H1 (cell line): ENCODE measurements around the gene KRT6C. TPM values are rescaled to one million over a fixed set of nuclear protein-coding genes. Genes with fewer than 3 reads are reported as not detected.
"Not testable (repeated sequence)": the region's sequence is repeated elsewhere in the genome, so short reads cannot be mapped to it uniquely, and the experiment has no call there.

ENCODE experiments used
- CTCF ChIA-PET: fragments of 300-600 bp; sonication (Branson Sonifier 250); formaldehyde crosslinking; loops from one replicate; lab custom pipeline; 2021; ENCODE audit not compliant: partially characterized antibody; lab: Charles Lee
- POLR2A ChIA-PET: fragments of 300-600 bp; sonication (Branson Sonifier 250); formaldehyde crosslinking; loops from one replicate; lab custom pipeline; 2021; ENCODE audit warnings: inconsistent platforms; ENCODE audit not compliant: partially characterized antibody; lab: Charles Lee
- DNase-seq, 2 experiments: peaks; one replicate each; pipeline versions ENCODE4 v3.0.0 to v3.0.0-alpha.2; 2010 to 2022; ENCODE audit warnings: low spot score in 2 of 2, low read depth in 1 of 2, mixed read lengths in 1 of 2
- FAIRE-seq: peaks from 2 replicates; lab custom pipeline; 2011; peaks lifted over from hg19 to GRCh38; lab: Jason Lieb, UNC
- H2AFZ ChIP-seq: 2 replicates; pipeline ENCODE4 v1.8.1; 2012; ENCODE audit warnings: low read length, inconsistent platforms
- H2AK5ac ChIP-seq: 2 replicates; pipeline ENCODE4 v1.6.1; 2013; ENCODE audit warnings: low read depth, low read length
- H2BK120ac ChIP-seq: replicated peaks from 2 replicates; pipeline ENCODE3; 2013; ENCODE audit warnings: low read depth, low read length, inconsistent platforms
- H2BK12ac ChIP-seq: 2 replicates; pipeline ENCODE4 v1.6.1; 2013; ENCODE audit warnings: low read depth, low read length
- H2BK15ac ChIP-seq: 2 replicates; pipeline ENCODE4 v1.6.1; 2013; ENCODE audit warnings: low read length
- H2BK20ac ChIP-seq: 2 replicates; pipeline ENCODE4 v1.6.1; 2013; ENCODE audit warnings: low read length
- H2BK5ac ChIP-seq: 2 replicates; pipeline ENCODE4 v1.6.1; 2013; ENCODE audit warnings: low read depth, low read length
- H3K14ac ChIP-seq: 2 replicates; pipeline ENCODE4 v1.6.1; 2013; ENCODE audit warnings: inconsistent platforms; ENCODE audit not compliant: insufficient read length
- H3K18ac ChIP-seq: 2 replicates; pipeline ENCODE4 v1.6.1; 2013; ENCODE audit warnings: low read length; ENCODE audit errors: extremely low read depth
- H3K23ac ChIP-seq: 2 replicates; pipeline ENCODE4 v1.6.1; 2013; ENCODE audit warnings: inconsistent platforms; ENCODE audit not compliant: insufficient read length
- H3K23me2 ChIP-seq: 2 replicates; pipeline ENCODE4 v1.6.1; 2013; ENCODE audit warnings: low read depth, low read length
- H3K27ac ChIP-seq: 2 replicates; pipeline ENCODE4 v1.6.1; 2011; ENCODE audit warnings: low read depth, low read length, inconsistent platforms
- H3K27me3 ChIP-seq, 4 experiments: replicated peaks in 1 of 4; 1 replicate in 1 of 4; 2 replicates in 3 of 4; pipeline versions ENCODE4 v1.6.1 to v1.8.1; 2011 to 2013; ENCODE audit warnings: low read length in 3 of 4, mild to moderate bottlenecking in 3 of 4, inconsistent platforms in 2 of 4, mixed read lengths in 2 of 4, moderate library complexity in 1 of 4; ENCODE audit not compliant: control insufficient read depth in 3 of 4, insufficient read depth in 3 of 4; ENCODE audit errors: extremely low read depth in 1 of 4
- H3K36me3 ChIP-seq, 4 experiments: 2 replicates each; pipeline versions ENCODE4 v1.6.1 to v1.8.1; 2011 to 2013; ENCODE audit warnings: mild to moderate bottlenecking in 4 of 4, low read length in 3 of 4, moderate library complexity in 2 of 4, control low read depth in 1 of 4, inconsistent platforms in 1 of 4; ENCODE audit not compliant: insufficient read depth in 4 of 4, control insufficient read depth in 2 of 4
- H3K4ac ChIP-seq: replicated peaks from 2 replicates; pipeline ENCODE3; 2013; ENCODE audit warnings: low read length, low read depth, mixed read lengths, inconsistent platforms; ENCODE audit not compliant: insufficient read length
- H3K4me1 ChIP-seq, 4 experiments: replicated peaks in 1 of 4; 1 replicate in 1 of 4; 2 replicates in 3 of 4; pipeline versions ENCODE4 v1.6.1 to v1.8.1; 2011 to 2013; ENCODE audit warnings: low read length in 3 of 4, inconsistent platforms in 2 of 4, mixed read lengths in 1 of 4; ENCODE audit not compliant: insufficient read depth in 4 of 4, control insufficient read depth in 3 of 4
- H3K4me2 ChIP-seq, 2 experiments: 2 replicates each; pipeline versions ENCODE4 v1.6.1 to v1.8.1; 2011 to 2013; ENCODE audit warnings: low read depth in 2 of 2, low read length in 2 of 2, control low read depth in 1 of 2, inconsistent platforms in 1 of 2, mild to moderate bottlenecking in 1 of 2; ENCODE audit not compliant: insufficient read depth in 1 of 2
- H3K4me3 ChIP-seq, 4 experiments: fragments of 200-600, 300-600 bp in 1 of 4; sonication (generic), shearing (Covaris generic), sonication (Bioruptor Twin) in 1 of 4; 2 replicates each; pipeline versions ENCODE4 v1.5.1 to v1.8.1; 2011 to 2016; ENCODE audit warnings: low read length in 4 of 4, low read depth in 3 of 4, control low read depth in 2 of 4, inconsistent platforms in 2 of 4, mild to moderate bottlenecking in 2 of 4, mixed read lengths in 1 of 4, moderate library complexity in 1 of 4; ENCODE audit not compliant: insufficient read depth in 2 of 4; ENCODE audit errors: extremely low read depth in 1 of 4
- H3K56ac ChIP-seq: replicated peaks from 2 replicates; pipeline ENCODE3; 2013; ENCODE audit warnings: low read depth, mild to moderate bottlenecking, mixed read lengths, low read length, inconsistent platforms; ENCODE audit not compliant: insufficient read length
- H3K79me1 ChIP-seq: 2 replicates; pipeline ENCODE4 v1.6.1; 2013; ENCODE audit warnings: low read depth, low read length, control low read depth
- H3K79me2 ChIP-seq, 2 experiments: 2 replicates each; pipeline versions ENCODE4 v1.6.1 to v1.8.1; 2012 to 2013; ENCODE audit warnings: low read length in 2 of 2, mild to moderate bottlenecking in 2 of 2, inconsistent platforms in 1 of 2; ENCODE audit not compliant: insufficient read depth in 2 of 2, control insufficient read depth in 1 of 2
- H3K9ac ChIP-seq, 4 experiments: replicated peaks in 1 of 4; 1 replicate in 1 of 4; 2 replicates in 3 of 4; pipeline versions ENCODE4 v1.6.1 to v1.8.1; 2011 to 2013; ENCODE audit warnings: low read depth in 3 of 4, low read length in 3 of 4, control low read depth in 2 of 4, mild to moderate bottlenecking in 2 of 4, moderate library complexity in 2 of 4, inconsistent platforms in 1 of 4; ENCODE audit errors: extremely low read depth in 1 of 4
- H3K9me3 ChIP-seq, 2 experiments: 2 replicates each; pipeline versions ENCODE4 v1.6.1 to v1.8.1; 2012 to 2013; ENCODE audit warnings: mild to moderate bottlenecking in 2 of 2, moderate library complexity in 2 of 2, control low read depth in 1 of 2, inconsistent platforms in 1 of 2, low read depth in 1 of 2, low read length in 1 of 2, mixed read lengths in 1 of 2; ENCODE audit not compliant: insufficient read depth in 2 of 2
- H4K20me1 ChIP-seq, 2 experiments: replicated peaks in 1 of 2; 2 replicates each; pipeline versions ENCODE3 to v1.8.1; 2011 to 2013; ENCODE audit warnings: inconsistent platforms in 2 of 2, low read length in 2 of 2, mild to moderate bottlenecking in 1 of 2; ENCODE audit not compliant: insufficient read depth in 2 of 2, control insufficient read depth in 1 of 2
- H4K5ac ChIP-seq: 2 replicates; pipeline ENCODE4 v1.6.1; 2013; ENCODE audit warnings: low read length, low read depth, mixed read lengths, inconsistent platforms; ENCODE audit not compliant: insufficient read length
- H4K8ac ChIP-seq: 2 replicates; pipeline ENCODE4 v1.8.0; 2013; ENCODE audit warnings: mild to moderate bottlenecking, moderate library complexity, low read length, inconsistent platforms; ENCODE audit not compliant: insufficient read depth; ENCODE audit errors: extremely low read depth
- H4K91ac ChIP-seq: replicated peaks from 2 replicates; pipeline ENCODE3; 2013; ENCODE audit warnings: low read length, mixed read lengths, inconsistent platforms; ENCODE audit not compliant: insufficient read length
- WGBS, 2 experiments: shearing (Covaris generic) in 1 of 2; methylation state at CpG; one replicate each; pipeline versions ENCODE4 v1.1.6 to v1.1.7; 2013 to 2015; ENCODE audit warnings: low lambda C conversion rate in 2 of 2, mixed read lengths in 2 of 2, inconsistent platforms in 1 of 2, low coverage in 1 of 2, missing lambda C conversion rate in 1 of 2; ENCODE audit not compliant: insufficient replicate concordance in 2 of 2, insufficient coverage in 1 of 2, insufficient read length in 1 of 2; ENCODE audit errors: extremely low coverage in 1 of 2, missing lambda C conversion rate in 1 of 2; 5-methylcytosine and 5-hydroxymethylcytosine counted together
- polyA plus RNA-seq, 7 experiments: library from polyadenylated mRNA; depleted of rRNA in 3 of 7; stranded (reverse) in 5 of 7; unstranded in 2 of 7; fragments of >200 nt in 5 of 7; fragments of 200-250 nt in 2 of 7; gene quantifications; 1 replicate in 5 of 7; 2 replicates in 1 of 7; 4 replicates in 1 of 7; pipeline versions ENCODE4 v1.2.1 to v1.2.3, GENCODE V29; 2011 to 2013; ENCODE audit warnings: missing spikeins in 2 of 7, mixed read lengths in 2 of 7
- total RNA-seq: library from RNA; stranded (reverse); fragmentation: NEBNext Ultra II Directional; extraction: Animal tissue kit (Norgen Biotek cat#: 25700); gene quantifications from 2 replicates; pipeline ENCODE4 v1.2.1, GENCODE V29; 2021

The KRT6C gene
- total and polyA plus RNA-seq, 2 of the 8 experiments (the other 6 are each of a cell fraction or from before 2014, with no cell fraction given), result not detected

- H3K36me3 ChIP-seq, H3K23ac ChIP-seq, H3K4me2 ChIP-seq, H3K56ac ChIP-seq, H3K27ac ChIP-seq, H2BK5ac ChIP-seq, H3K4me3 ChIP-seq, H3K79me2 ChIP-seq, H3K27me3 ChIP-seq, H2BK120ac ChIP-seq, H3K79me1 ChIP-seq, H3K14ac ChIP-seq, H2BK12ac ChIP-seq, H2AK5ac ChIP-seq, H3K4ac ChIP-seq, H3K18ac ChIP-seq, H4K8ac ChIP-seq, FAIRE-seq, POLR2A ChIA-PET, H4K5ac ChIP-seq, H3K9me3 ChIP-seq, H2BK15ac ChIP-seq, H3K23me2 ChIP-seq, H2BK20ac ChIP-seq, H2AFZ ChIP-seq, H4K20me1 ChIP-seq, H3K9ac ChIP-seq, DNase-seq, H4K91ac ChIP-seq: not testable (repeated sequence)
- WGBS, 2 experiments, result 96% methylated on average over 5 of the region's 6 CpGs; no CpG with 5 or more reads in 1 of the 2 experiments
- CTCF ChIA-PET, result interaction anchor here (3.0 kb wide), 1 partner anchor 97 kb away, joined by 11 read pairs; no protein-coding TSS in a partner anchor
- peaks cover 5 to 10% (median 8%) of the 10 kb centered on the region in 4 experiments; a peak in 6 of 7 replicates for H3K4me1 ChIP-seq
Measured at GRCh38 chr12:52492405-52492804, 18.8 kb upstream of the KRT6C start.

- H3K18ac ChIP-seq, DNase-seq, H3K56ac ChIP-seq, H4K91ac ChIP-seq, POLR2A ChIA-PET, H4K20me1 ChIP-seq, H2BK15ac ChIP-seq, H3K36me3 ChIP-seq, H3K4me1 ChIP-seq, H3K23me2 ChIP-seq, H2AK5ac ChIP-seq, H3K79me1 ChIP-seq, H3K27ac ChIP-seq, H2BK12ac ChIP-seq, H3K23ac ChIP-seq, H3K4me2 ChIP-seq, H3K9me3 ChIP-seq, CTCF ChIA-PET, H3K14ac ChIP-seq, H2BK120ac ChIP-seq, H3K79me2 ChIP-seq, H3K9ac ChIP-seq, H2AFZ ChIP-seq, H3K4ac ChIP-seq, H3K27me3 ChIP-seq, H4K8ac ChIP-seq, H4K5ac ChIP-seq, H2BK20ac ChIP-seq, H3K4me3 ChIP-seq, FAIRE-seq, H2BK5ac ChIP-seq: not testable (repeated sequence)
- 92% methylated on average over 8 of the region's 8 CpGs; no CpG with 5 or more reads in 1 of the 2 experiments for WGBS, 2 experiments
Measured at GRCh38 chr12:52491495-52491894, 17.9 kb upstream of the KRT6C start.
